ENCODE measurements around the gene GSE1.

- TF ChIP-seq EZH2 (IDR thresholded peaks at IDR 0.05; ENCODE audit: low read depth, unreplicated experiment), result no peak
- TF ChIP-seq POLR2AphosphoS5 (IDR thresholded peaks at IDR 0.05; ENCODE audit: low read depth), result no peak
- TF ChIP-seq, protein P1, sequence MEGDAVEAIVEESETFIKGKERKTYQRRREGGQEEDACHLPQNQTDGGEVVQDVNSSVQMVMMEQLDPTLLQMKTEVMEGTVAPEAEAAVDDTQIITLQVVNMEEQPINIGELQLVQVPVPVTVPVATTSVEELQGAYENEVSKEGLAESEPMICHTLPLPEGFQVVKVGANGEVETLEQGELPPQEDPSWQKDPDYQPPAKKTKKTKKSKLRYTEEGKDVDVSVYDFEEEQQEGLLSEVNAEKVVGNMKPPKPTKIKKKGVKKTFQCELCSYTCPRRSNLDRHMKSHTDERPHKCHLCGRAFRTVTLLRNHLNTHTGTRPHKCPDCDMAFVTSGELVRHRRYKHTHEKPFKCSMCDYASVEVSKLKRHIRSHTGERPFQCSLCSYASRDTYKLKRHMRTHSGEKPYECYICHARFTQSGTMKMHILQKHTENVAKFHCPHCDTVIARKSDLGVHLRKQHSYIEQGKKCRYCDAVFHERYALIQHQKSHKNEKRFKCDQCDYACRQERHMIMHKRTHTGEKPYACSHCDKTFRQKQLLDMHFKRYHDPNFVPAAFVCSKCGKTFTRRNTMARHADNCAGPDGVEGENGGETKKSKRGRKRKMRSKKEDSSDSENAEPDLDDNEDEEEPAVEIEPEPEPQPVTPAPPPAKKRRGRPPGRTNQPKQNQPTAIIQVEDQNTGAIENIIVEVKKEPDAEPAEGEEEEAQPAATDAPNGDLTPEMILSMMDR (conservative IDR thresholded peaks at IDR 0.05; ENCODE audit: low read depth in 2 of 2), result no peak
- TF ChIP-seq, protein P2, sequence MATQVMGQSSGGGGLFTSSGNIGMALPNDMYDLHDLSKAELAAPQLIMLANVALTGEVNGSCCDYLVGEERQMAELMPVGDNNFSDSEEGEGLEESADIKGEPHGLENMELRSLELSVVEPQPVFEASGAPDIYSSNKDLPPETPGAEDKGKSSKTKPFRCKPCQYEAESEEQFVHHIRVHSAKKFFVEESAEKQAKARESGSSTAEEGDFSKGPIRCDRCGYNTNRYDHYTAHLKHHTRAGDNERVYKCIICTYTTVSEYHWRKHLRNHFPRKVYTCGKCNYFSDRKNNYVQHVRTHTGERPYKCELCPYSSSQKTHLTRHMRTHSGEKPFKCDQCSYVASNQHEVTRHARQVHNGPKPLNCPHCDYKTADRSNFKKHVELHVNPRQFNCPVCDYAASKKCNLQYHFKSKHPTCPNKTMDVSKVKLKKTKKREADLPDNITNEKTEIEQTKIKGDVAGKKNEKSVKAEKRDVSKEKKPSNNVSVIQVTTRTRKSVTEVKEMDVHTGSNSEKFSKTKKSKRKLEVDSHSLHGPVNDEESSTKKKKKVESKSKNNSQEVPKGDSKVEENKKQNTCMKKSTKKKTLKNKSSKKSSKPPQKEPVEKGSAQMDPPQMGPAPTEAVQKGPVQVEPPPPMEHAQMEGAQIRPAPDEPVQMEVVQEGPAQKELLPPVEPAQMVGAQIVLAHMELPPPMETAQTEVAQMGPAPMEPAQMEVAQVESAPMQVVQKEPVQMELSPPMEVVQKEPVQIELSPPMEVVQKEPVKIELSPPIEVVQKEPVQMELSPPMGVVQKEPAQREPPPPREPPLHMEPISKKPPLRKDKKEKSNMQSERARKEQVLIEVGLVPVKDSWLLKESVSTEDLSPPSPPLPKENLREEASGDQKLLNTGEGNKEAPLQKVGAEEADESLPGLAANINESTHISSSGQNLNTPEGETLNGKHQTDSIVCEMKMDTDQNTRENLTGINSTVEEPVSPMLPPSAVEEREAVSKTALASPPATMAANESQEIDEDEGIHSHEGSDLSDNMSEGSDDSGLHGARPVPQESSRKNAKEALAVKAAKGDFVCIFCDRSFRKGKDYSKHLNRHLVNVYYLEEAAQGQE (IDR thresholded peaks at IDR 0.05; ENCODE audit: unreplicated experiment), result no peak
- TF ChIP-seq JUNB (IDR thresholded peaks at IDR 0.05; ENCODE audit: unreplicated experiment), result no peak
- TF ChIP-seq CREB1 (CRISPR knock-in tag; IDR thresholded peaks at IDR 0.05; ENCODE audit: low read depth), result no peak
- TF ChIP-seq EZH2phosphoT487 (IDR thresholded peaks at IDR 0.05; ENCODE audit: unreplicated experiment), result no peak
Measured at GRCh38 chr16:85646976-85647375, 33.9 kb downstream of the GSE1 start.
